ENCODE measurements around the gene DMD. TPM values are rescaled to one million over a fixed set of nuclear protein-coding genes. Genes with fewer than 3 reads are reported as not detected.

Gene DMD
- total RNA-seq, 1 experiment from 2014 or later: 19.3 TPM

- Mint-ChIP-seq H3K27ac (ENCODE audit: low read depth, unreplicated experiment) (peak overlapping the region; percentile 26), H3K27me3 (ENCODE audit: insufficient read depth, unreplicated experiment) (no peaks in the 10 kb centered on the region), H3K4me1 (ENCODE audit: insufficient read depth, unreplicated experiment) (no peaks in the 10 kb centered on the region), H3K9me3 (ENCODE audit: unreplicated experiment) (no peaks in the 10 kb centered on the region), H3K36me3 (ENCODE audit: insufficient read depth, unreplicated experiment) (no peaks in the 10 kb centered on the region), H3K4me3 (ENCODE audit: unreplicated experiment) (no peak overlapping the region)
- peak; percentile 77 for DNase-seq (ENCODE audit: unreplicated experiment)
- TF ChIP-seq CTCF (IDR thresholded peaks at IDR 0.05; ENCODE audit: unreplicated experiment): no peak
- no TSS peak for BruUV-seq (replicated peaks)
- CTCF ChIA-PET: interaction anchor here (0.5 to 1.0 kb wide), 3 partner anchors 110 to 780 kb away, joined by 3 to 4 read pairs (median 3); no protein-coding TSS in a partner anchor
- intact Hi-C loops (cut with micrococcal nuclease): loop anchor here (1.0 kb wide), 1 partner anchor 63 kb away; no protein-coding TSS in a partner anchor
- POLR2A ChIA-PET: no interaction called here
Measured at GRCh38 chrX:31546126-31546525, 1665.2 kb downstream of the DMD start.

GRCh38 chrX:31545726-31546125 is 1665.6 kb downstream of the DMD start:
- H3K9me3 Mint-ChIP-seq (ENCODE audit: unreplicated experiment): no peaks in the 10 kb centered on the region
- H3K4me3 Mint-ChIP-seq (ENCODE audit: unreplicated experiment): no peak overlapping the region
- ChIA-PET CTCF (interaction anchor here (0.5 kb wide), 1 partner anchor 268 kb away, joined by 4 read pairs; no protein-coding TSS in a partner anchor), POLR2A (no interaction called here)
- TF ChIP-seq CTCF (IDR thresholded peaks at IDR 0.05; ENCODE audit: unreplicated experiment): no peak
- intact Hi-C loops (cut with micrococcal nuclease): loop anchor here (1.0 kb wide), 1 partner anchor 64 kb away; no protein-coding TSS in a partner anchor
- no peaks in the 10 kb centered on the region for H3K27me3 Mint-ChIP-seq (ENCODE audit: insufficient read depth, unreplicated experiment)
- H3K27ac Mint-ChIP-seq (ENCODE audit: low read depth, unreplicated experiment): peak overlapping the region; percentile 26
- no peaks in the 10 kb centered on the region for H3K36me3 Mint-ChIP-seq (ENCODE audit: insufficient read depth, unreplicated experiment)
- no TSS peak for BruUV-seq (replicated peaks)
- no peaks in the 10 kb centered on the region for H3K4me1 Mint-ChIP-seq (ENCODE audit: insufficient read depth, unreplicated experiment)
- DNase-seq (ENCODE audit: unreplicated experiment): no peak

GRCh38 chrX:31545191-31545590 is 1666.2 kb downstream of the DMD start:
- Mint-ChIP-seq H3K4me3 (ENCODE audit: unreplicated experiment) (no peak overlapping the region), H3K27ac (ENCODE audit: low read depth, unreplicated experiment) (no peak overlapping the region), H3K9me3 (ENCODE audit: unreplicated experiment) (no peaks in the 10 kb centered on the region), H3K4me1 (ENCODE audit: insufficient read depth, unreplicated experiment) (no peaks in the 10 kb centered on the region), H3K36me3 (ENCODE audit: insufficient read depth, unreplicated experiment) (no peaks in the 10 kb centered on the region), H3K27me3 (ENCODE audit: insufficient read depth, unreplicated experiment) (no peaks in the 10 kb centered on the region)
- ChIA-PET POLR2A (no interaction called here), CTCF (no interaction called here)
- DNase-seq (ENCODE audit: unreplicated experiment): no peak
- TF ChIP-seq CTCF (IDR thresholded peaks at IDR 0.05; ENCODE audit: unreplicated experiment): no peak
- intact Hi-C loops (cut with micrococcal nuclease): no loop called here
- BruUV-seq (replicated peaks): no TSS peak

GRCh38 chrX:31543634-31544033 is 1667.7 kb downstream of the DMD start:
- ChIA-PET CTCF (interaction anchor here (0.6 to 1.0 kb wide), 3 partner anchors 19 to 47 kb away, joined by 3 read pairs; no protein-coding TSS in a partner anchor), POLR2A (no interaction called here)
- no peaks in the 10 kb centered on the region for H3K27me3 Mint-ChIP-seq (ENCODE audit: insufficient read depth, unreplicated experiment)
- H3K9me3 Mint-ChIP-seq (ENCODE audit: unreplicated experiment): no peaks in the 10 kb centered on the region
- no peak overlapping the region for H3K27ac Mint-ChIP-seq (ENCODE audit: low read depth, unreplicated experiment)
- no peaks in the 10 kb centered on the region for H3K4me1 Mint-ChIP-seq (ENCODE audit: insufficient read depth, unreplicated experiment)
- intact Hi-C loops (cut with micrococcal nuclease): no loop called here
- no peak for TF ChIP-seq CTCF (IDR thresholded peaks at IDR 0.05; ENCODE audit: unreplicated experiment)
- DNase-seq (ENCODE audit: unreplicated experiment): no peak
- BruUV-seq (replicated peaks): no TSS peak
- H3K4me3 Mint-ChIP-seq (ENCODE audit: unreplicated experiment): no peak overlapping the region
- H3K36me3 Mint-ChIP-seq (ENCODE audit: insufficient read depth, unreplicated experiment): no peaks in the 10 kb centered on the region

All from MCF 10A (cell line).